C4-2B (cell line): ENCODE data around the gene INAVA.

Experiments
- ZFX ChIP-seq: fragments of 450-650 bp; IDR thresholded peaks from 2 replicates; pipeline ENCODE4 v1.6.1; 2017
- TF ChIP-seq, protein P1 (sequence below): fragments of 450-650 bp; conservative IDR thresholded peaks from 2 replicates; pipeline ENCODE4 v1.5.1; 2017; ENCODE audit warnings: mild to moderate bottlenecking

GRCh38 chr1:200929530-200930278 is 35.0 kb downstream of the INAVA start:
- TF ChIP-seq, protein P1, sequence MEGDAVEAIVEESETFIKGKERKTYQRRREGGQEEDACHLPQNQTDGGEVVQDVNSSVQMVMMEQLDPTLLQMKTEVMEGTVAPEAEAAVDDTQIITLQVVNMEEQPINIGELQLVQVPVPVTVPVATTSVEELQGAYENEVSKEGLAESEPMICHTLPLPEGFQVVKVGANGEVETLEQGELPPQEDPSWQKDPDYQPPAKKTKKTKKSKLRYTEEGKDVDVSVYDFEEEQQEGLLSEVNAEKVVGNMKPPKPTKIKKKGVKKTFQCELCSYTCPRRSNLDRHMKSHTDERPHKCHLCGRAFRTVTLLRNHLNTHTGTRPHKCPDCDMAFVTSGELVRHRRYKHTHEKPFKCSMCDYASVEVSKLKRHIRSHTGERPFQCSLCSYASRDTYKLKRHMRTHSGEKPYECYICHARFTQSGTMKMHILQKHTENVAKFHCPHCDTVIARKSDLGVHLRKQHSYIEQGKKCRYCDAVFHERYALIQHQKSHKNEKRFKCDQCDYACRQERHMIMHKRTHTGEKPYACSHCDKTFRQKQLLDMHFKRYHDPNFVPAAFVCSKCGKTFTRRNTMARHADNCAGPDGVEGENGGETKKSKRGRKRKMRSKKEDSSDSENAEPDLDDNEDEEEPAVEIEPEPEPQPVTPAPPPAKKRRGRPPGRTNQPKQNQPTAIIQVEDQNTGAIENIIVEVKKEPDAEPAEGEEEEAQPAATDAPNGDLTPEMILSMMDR, result no peak
- no peak for TF ChIP-seq ZFX
